COR-L47 (cell line): ENCODE measurements around the gene CLEC1B.
"Not testable (repeated sequence)": the region's sequence is repeated elsewhere in the genome, so short reads cannot be mapped to it uniquely, and the experiment has no call there.

ENCODE experiments used
- DNase-seq: peaks from one replicate; lab custom pipeline; 2025; lab: John Stamatoyannopoulos, UW

CLEC1B gene

GRCh38 chr12:9974731-9975130, 24.2 kb downstream of the CLEC1B start:
- not testable (repeated sequence) for DNase-seq

GRCh38 chr12:9973949-9974348, 25.0 kb downstream of the CLEC1B start:
- no peak for DNase-seq

- DNase-seq, result no peak
Measured at GRCh38 chr12:9971181-9971580, 27.7 kb downstream of the CLEC1B start, which contains the start of gene CLEC12A. Gene CLEC12A, plus strand, starts transcription at chr12:9971409. Its CDS starts 188 bp downstream, at chr12:9971597.

GRCh38 chr12:9969673-9970072, 29.2 kb downstream of the CLEC1B start:
- no peak for DNase-seq

- no peak for DNase-seq
Measured at GRCh38 chr12:9961901-9962300, 37.0 kb downstream of the CLEC1B start.

- no peak for DNase-seq
Measured at GRCh38 chr12:9961106-9961505, 37.8 kb downstream of the CLEC1B start.

GRCh38 chr12:9960590-9960989, 38.3 kb downstream of the CLEC1B start:
- no peak for DNase-seq

GRCh38 chr12:9957834-9958233, 41.1 kb downstream of the CLEC1B start:
- DNase-seq, result no peak

GRCh38 chr12:9952954-9953729, 45.8 kb downstream of the CLEC1B start:
- not testable (repeated sequence) for DNase-seq

GRCh38 chr12:9951026-9951675, 47.8 kb downstream of the CLEC1B start:
- no peak for DNase-seq

GRCh38 chr12:9948606-9949296, 50.2 kb downstream of the CLEC1B start:
- no peak for DNase-seq

- DNase-seq, result no peak
Measured at GRCh38 chr12:9947674-9948073, 51.2 kb downstream of the CLEC1B start.

- DNase-seq, result no peak
Measured at GRCh38 chr12:9944391-9944790, 54.5 kb downstream of the CLEC1B start.

GRCh38 chr12:9943240-9943639, 55.7 kb downstream of the CLEC1B start:
- DNase-seq, result no peak
